ENCODE measurements around the gene IMMP2L.

IMMP2L gene

GRCh38 chr7:111540199-111540815, 22.0 kb downstream of the IMMP2L start:
- TF ChIP-seq, protein P1, sequence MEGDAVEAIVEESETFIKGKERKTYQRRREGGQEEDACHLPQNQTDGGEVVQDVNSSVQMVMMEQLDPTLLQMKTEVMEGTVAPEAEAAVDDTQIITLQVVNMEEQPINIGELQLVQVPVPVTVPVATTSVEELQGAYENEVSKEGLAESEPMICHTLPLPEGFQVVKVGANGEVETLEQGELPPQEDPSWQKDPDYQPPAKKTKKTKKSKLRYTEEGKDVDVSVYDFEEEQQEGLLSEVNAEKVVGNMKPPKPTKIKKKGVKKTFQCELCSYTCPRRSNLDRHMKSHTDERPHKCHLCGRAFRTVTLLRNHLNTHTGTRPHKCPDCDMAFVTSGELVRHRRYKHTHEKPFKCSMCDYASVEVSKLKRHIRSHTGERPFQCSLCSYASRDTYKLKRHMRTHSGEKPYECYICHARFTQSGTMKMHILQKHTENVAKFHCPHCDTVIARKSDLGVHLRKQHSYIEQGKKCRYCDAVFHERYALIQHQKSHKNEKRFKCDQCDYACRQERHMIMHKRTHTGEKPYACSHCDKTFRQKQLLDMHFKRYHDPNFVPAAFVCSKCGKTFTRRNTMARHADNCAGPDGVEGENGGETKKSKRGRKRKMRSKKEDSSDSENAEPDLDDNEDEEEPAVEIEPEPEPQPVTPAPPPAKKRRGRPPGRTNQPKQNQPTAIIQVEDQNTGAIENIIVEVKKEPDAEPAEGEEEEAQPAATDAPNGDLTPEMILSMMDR (IDR thresholded peaks at IDR 0.05): no peak

- TF ChIP-seq, protein P1 (IDR thresholded peaks at IDR 0.05): no peak
Measured at GRCh38 chr7:111537134-111537533, 25.2 kb downstream of the IMMP2L start.

DNA sequence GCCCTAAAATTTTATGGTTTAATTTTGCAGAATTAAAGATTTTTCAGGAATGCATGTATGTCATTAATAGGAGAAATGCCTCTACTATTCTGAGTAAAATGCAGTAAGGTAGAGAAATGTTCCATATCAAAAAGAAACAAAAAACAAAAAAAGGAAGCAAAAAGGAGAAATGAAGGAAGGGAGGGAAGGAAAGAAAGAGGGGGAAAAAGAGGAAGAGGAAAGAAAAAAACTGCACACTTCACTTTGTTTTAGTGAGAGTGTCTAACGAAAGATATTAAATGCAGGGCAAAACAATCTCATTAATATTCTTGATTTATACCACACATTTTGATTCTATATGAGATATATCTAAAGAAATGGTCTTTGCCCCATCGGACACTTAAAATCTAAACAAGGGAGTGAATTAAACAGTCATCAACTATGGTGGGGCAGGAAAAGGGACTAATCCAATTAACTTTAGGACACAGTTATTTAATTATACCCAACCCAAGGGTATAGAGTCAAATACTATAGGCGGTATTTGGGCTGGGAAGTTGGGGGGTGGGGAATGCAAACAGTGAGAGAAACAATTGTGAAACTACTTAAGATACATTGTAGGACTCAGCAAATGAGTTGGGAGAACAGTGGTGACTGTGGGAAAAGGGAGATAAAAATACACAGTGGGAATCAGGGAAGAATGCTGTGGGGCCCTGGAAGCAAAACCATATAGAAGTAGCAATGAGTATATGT, 27.0 kb downstream of the IMMP2L start:
- TF ChIP-seq, protein P1 (IDR thresholded peaks at IDR 0.05): no peak

- TF ChIP-seq, protein P1 (IDR thresholded peaks at IDR 0.05): no peak
Measured at GRCh38 chr7:111532625-111533024, 29.7 kb downstream of the IMMP2L start.

DNA sequence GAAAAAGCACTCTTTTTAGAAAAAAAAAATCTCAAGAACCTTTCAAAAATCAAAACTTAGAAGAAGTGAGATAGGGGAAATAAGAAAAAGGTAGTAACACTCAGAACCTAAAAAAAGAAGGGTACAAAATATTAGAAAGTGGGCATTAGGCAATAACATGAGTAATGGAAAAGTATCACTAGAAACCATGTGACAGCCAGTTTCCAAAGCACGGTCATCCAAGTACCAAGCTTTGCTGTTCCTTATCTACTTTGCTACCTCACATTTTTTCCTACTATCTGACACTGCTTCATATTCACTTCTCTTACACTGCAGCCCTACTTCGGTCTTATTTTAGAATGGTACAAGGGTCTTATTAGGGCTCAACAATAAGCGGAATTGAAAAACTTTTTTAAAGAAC, 30.3 kb downstream of the IMMP2L start:
- TF ChIP-seq, protein P1 (IDR thresholded peaks at IDR 0.05): no peak

GRCh38 chr7:111530356-111530668, 32.0 kb downstream of the IMMP2L start:
- TF ChIP-seq, protein P1 (IDR thresholded peaks at IDR 0.05): no peak

GRCh38 chr7:111529507-111530355, 32.6 kb downstream of the IMMP2L start:
- TF ChIP-seq, protein P1 (IDR thresholded peaks at IDR 0.05): no peak
